Measurements from ENCODE around the gene SERTAD3.
"Not testable (repeated sequence)": the region's sequence is repeated elsewhere in the genome, so short reads cannot be mapped to it uniquely, and the experiment has no call there.

Gene SERTAD3, protein sequence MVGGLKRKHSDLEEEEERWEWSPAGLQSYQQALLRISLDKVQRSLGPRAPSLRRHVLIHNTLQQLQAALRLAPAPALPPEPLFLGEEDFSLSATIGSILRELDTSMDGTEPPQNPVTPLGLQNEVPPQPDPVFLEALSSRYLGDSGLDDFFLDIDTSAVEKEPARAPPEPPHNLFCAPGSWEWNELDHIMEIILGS

DNA sequence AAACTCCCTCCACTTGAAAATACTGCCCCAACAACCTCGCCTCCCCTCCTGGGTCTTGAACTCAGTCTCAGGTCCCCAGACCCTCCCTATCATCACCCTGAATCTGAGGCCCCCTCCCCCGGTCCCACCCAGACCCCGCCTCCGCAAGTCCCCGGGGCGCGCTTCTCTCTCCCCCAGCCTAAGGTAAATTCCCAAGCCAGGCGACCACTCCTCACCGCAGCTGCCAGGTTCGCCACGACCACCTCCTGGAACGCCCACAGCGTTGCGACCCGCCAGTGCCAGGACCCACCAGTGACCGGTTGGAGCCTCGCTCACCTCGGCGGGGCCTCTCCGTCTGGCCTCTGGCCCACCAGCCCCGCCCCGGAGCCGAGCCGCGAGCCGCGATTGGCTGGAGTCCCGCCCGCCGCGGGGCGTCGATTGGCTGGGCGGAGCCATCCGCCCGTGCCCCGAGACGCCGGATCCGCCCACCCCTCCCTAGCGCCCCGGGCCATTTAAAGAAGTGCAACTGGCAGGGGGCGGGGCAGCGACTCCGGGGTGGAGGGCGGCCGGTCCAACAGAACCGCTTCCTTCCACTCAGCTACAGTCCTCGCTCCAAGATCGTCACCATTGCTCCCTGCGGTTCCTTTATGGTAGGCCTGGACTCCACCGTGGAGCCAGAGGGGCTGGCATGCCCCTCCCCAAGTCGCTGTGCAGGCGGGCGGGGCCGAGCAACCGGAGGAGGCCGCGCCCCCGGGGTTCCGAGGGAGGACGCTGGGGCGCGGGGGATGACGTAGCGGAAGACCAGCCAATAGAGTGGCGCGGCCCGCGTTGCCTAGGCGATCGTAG lies at the start of gene SERTAD3:
SERTAD3 (minus strand) TSS at position 336 of the 825 bp plus-strand sequence. CDS start 2,255 bp downstream, outside the sequence.
- DNase-seq, result peak; percentile 98 to 99 (median 98)

- no peak for DNase-seq
Measured at GRCh38 chr19:40493778-40494177, 49.6 kb upstream of the SERTAD3 start.

- DNase-seq, result no peak
Measured at GRCh38 chr19:40492274-40492673, 48.1 kb upstream of the SERTAD3 start.

DNA sequence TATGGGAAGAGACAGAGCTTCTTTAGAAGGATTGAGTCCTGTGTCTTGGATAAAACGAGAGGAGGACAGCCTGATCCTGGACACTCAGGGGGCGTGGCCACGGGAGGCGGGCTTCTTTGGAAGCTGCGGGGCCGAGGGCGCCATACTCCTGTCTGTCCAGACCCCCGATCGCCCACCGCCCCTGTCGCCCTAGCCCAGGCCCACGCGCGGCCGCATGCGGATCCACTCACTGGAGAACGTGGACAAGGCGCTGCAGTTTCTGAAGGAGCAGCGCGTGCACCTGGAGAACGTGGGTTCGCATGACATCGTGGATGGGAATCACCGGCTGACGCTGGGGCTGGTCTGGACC lies 45.7 kb upstream of the SERTAD3 start:
- no peak for DNase-seq

GRCh38 chr19:40486017-40486416 lies 41.9 kb upstream of the SERTAD3 start:
- no peak for DNase-seq

DNA sequence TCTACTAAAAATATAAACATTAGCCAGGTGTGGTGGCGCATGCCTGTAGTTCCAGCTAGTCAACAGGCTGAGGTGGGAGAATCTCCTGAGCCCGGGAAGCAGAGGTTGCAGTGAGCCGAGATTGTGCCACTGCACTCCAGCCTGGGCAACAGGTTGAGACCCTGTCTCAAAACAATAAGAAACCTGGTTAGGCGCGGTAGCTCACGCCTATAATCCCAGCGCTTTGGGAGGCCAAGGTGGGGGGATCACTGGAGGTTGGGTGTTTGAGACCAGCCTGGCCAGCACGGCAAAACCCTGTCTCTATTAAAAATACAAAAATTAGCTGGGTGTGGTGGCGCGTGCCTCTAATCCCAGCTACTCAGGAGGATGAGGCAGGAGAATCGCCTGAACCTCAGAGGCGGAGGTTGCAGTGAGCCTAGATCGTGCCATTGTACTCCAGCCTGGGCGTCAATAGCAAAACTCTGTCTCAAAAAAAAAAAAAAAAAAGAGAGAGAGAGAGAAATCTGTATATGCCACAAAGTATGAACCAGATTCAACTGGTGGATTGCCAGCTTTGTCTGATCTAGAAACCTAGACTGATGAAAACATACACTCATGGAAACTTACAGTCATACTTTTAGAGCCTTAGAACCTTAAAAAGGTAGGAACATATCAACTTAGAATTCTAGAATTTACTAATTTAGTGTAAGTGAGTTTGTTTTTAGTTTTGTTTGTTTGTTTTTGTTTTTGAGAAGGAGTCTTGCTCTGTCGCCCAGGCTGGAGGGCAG lies 31.9 kb upstream of the SERTAD3 start:
- DNase-seq, result not testable (repeated sequence)

- DNase-seq, result no peak
Measured at GRCh38 chr19:40474737-40475136, 30.6 kb upstream of the SERTAD3 start.

GRCh38 chr19:40472516-40472915 lies 28.4 kb upstream of the SERTAD3 start:
- no peak for DNase-seq

- no peak for DNase-seq
Measured at GRCh38 chr19:40471111-40471510, 27.0 kb upstream of the SERTAD3 start.

GRCh38 chr19:40469011-40469410 lies 24.9 kb upstream of the SERTAD3 start:
- DNase-seq, result no peak

- no peak for DNase-seq
Measured at GRCh38 chr19:40466985-40467734, 23.0 kb upstream of the SERTAD3 start, which contains the start of gene SPTBN4. Gene SPTBN4, plus strand, starts transcription at chr19:40467001. Its CDS starts 5,621 bp downstream, at chr19:40472622.

- peak in 1 of 3 experiments; percentile 26 for DNase-seq
Measured at GRCh38 chr19:40466219-40466984, 22.3 kb upstream of the SERTAD3 start.

- peak; percentile 96 to 99 (median 98) for DNase-seq
Measured at GRCh38 chr19:40465557-40466218, 21.6 kb upstream of the SERTAD3 start, which contains the start of gene BLVRB. Gene BLVRB, minus strand, starts transcription at chr19:40465745. Its CDS starts 57 bp downstream, at chr19:40465688.

DNA sequence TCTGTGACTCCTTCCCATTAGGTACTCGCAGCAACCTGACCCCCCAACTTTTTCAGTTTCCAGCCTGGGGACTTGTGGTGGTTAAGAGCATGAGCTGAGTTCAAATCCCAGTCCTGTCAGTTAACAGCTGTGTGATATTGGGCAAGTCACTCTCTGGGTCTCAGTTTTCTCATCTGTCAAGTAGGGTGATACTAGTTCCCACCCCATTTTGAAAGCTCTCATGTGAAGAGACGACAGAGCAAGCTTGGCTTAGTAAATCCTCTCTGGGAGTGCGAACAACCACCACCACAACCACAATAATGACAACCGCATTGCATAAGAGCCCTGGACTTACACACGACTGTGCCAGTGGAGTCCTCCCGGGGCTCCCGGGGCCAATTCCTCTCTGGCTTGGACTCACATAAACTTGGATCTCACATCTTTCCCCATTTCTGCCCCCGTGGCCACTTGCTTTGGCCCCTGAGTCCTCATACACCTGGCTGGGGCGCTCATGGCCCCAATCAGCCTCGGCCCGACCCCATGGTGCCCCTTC lies 21.0 kb upstream of the SERTAD3 start:
- peak in 1 of 3 experiments; percentile 26 for DNase-seq

DNA sequence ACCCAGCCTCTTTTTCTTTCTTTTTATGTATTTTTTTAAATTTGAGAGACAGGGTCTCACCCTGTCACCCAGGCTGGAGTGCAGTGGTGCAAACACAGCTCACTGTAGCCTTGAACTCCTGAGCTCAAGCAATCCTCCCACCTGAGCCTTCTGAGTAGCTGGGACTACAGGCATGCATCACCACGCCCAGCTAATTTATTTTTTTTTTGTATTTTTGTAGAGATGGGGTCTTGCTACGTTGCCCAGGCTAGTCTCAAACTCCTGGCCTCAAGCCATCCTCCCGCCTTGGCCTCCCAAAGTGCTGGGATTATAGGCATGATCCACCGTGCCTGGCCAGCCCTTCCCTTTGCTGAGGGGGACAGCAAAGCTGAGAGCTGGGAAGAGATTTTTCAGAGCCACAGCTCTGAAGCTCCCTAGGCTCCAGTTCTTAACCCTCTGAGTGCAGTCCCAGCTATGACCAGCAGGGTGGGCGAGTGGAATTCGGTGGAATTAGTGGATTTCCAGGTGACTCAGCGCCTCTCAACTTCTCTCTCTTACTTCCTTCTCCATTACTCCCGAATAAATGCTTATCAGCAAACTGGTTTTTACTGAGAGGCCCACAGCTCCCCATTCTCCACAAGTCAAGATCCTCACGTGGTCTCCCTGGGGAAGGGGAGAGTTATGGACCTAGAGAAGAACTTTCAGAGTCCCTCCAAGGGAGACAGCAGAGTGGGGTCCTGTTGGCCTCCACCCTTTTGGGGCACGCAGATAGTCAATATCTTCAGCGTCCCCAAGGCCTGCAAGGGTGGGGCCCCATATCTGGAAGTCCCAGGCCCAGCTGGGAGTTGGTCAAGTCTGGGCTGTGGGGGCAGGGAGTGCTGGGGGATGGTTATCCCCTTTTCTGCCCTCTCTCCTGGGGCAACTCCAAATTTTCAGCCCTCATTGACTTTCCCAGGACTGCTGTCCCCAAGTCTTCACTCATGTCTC lies 20.2 kb upstream of the SERTAD3 start:
- DNase-seq, result peak; percentile 69 to 85 (median 76)

GRCh38 chr19:40463587-40464037 lies 19.5 kb upstream of the SERTAD3 start:
- DNase-seq, result not testable (repeated sequence)

GRCh38 chr19:40461669-40462221 lies 17.6 kb upstream of the SERTAD3 start:
- no peak for DNase-seq

GRCh38 chr19:40460185-40460584 lies 16.1 kb upstream of the SERTAD3 start:
- DNase-seq, result no peak

- no peak for DNase-seq
Measured at GRCh38 chr19:40458597-40458974, 14.5 kb upstream of the SERTAD3 start.
